Measurements from ENCODE around the gene TBC1D5. TPM values are rescaled to one million over a fixed set of nuclear protein-coding genes. Genes with fewer than 3 reads are reported as not detected.
"Not testable (repeated sequence)": the region's sequence is repeated elsewhere in the genome, so short reads cannot be mapped to it uniquely, and the experiment has no call there.

Gene TBC1D5
- total RNA-seq, 1 experiment from 2014 or later: 30.4 TPM

- intact Hi-C loops (cut with micrococcal nuclease; ENCODE audit: unreplicated experiment) (no loop called here), in situ Hi-C loops (cut with HindIII; ENCODE audit: low pct_unique_long_range_greater_than_20kb, low sequenced_read_pairs) (no loop called here)
- no peak overlapping the region for H3K4me3 ChIP-seq (ENCODE audit: low read depth in 2 of 2, low read length in 2 of 2)
- BruUV-seq (replicated peaks): no TSS peak
- H3K36me3 ChIP-seq (ENCODE audit: control insufficient read depth, insufficient read depth, low read length): no peaks in the 10 kb centered on the region
- H3K9me3 ChIP-seq (ENCODE audit: control insufficient read depth, insufficient read depth, low read depth, low read length): no peaks in the 10 kb centered on the region
- TF ChIP-seq TCF7L2 (IDR thresholded peaks at IDR 0.05; ENCODE audit: low read depth, low read length): no peak
- TF ChIP-seq CTCF (IDR thresholded peaks at IDR 0.05): no peak
- TF ChIP-seq REST (IDR thresholded peaks at IDR 0.05; ENCODE audit: insufficient read depth in 1 of 2, low read depth in 2 of 2, low read length in 1 of 2): no peak
- TF ChIP-seq POLR2AphosphoS5 (IDR thresholded peaks at IDR 0.05; ENCODE audit: low read depth, low read length): no peak
- no peak overlapping the region for H3K27ac ChIP-seq (ENCODE audit: low read length)
- ATAC-seq (no peak), DNase-seq (ENCODE audit: low read depth, low spot score) (no peak)
- ChIA-PET POLR2A (no interaction called here), CTCF (no interaction called here)
- no peaks in the 10 kb centered on the region for H3K27me3 ChIP-seq (ENCODE audit: control insufficient read depth, insufficient read depth, low read length)
- no peaks in the 10 kb centered on the region for H3K4me1 ChIP-seq (ENCODE audit: control insufficient read depth, insufficient read depth, low read length)
Observed at GRCh38 chr3:17655743-17656142, 86.7 kb downstream of the TBC1D5 start.

- intact Hi-C loops (cut with micrococcal nuclease; ENCODE audit: unreplicated experiment): loop anchor here (5.0 kb wide), 1 partner anchor 83 kb away; no protein-coding TSS in a partner anchor
- H3K27ac ChIP-seq (ENCODE audit: low read length); ATAC-seq; BruUV-seq (replicated peaks); H3K36me3 ChIP-seq (ENCODE audit: control insufficient read depth, insufficient read depth, low read length); CTCF ChIA-PET; H3K9me3 ChIP-seq (ENCODE audit: control insufficient read depth, insufficient read depth, low read depth, low read length); H3K4me3 ChIP-seq (ENCODE audit: low read depth in 2 of 2, low read length in 2 of 2); DNase-seq (ENCODE audit: low read depth, low spot score); H3K27me3 ChIP-seq (ENCODE audit: control insufficient read depth, insufficient read depth, low read length); H3K4me1 ChIP-seq (ENCODE audit: control insufficient read depth, insufficient read depth, low read length); POLR2A ChIA-PET; in situ Hi-C loops (cut with HindIII; ENCODE audit: low pct_unique_long_range_greater_than_20kb, low sequenced_read_pairs): not testable (repeated sequence)
Observed at GRCh38 chr3:17649748-17650147, 92.7 kb downstream of the TBC1D5 start.

GRCh38 chr3:17648630-17649355 lies 93.6 kb downstream of the TBC1D5 start:
- H3K4me1 ChIP-seq (ENCODE audit: control insufficient read depth, insufficient read depth, low read length); BruUV-seq (replicated peaks); H3K9me3 ChIP-seq (ENCODE audit: control insufficient read depth, insufficient read depth, low read depth, low read length); H3K27me3 ChIP-seq (ENCODE audit: control insufficient read depth, insufficient read depth, low read length); DNase-seq (ENCODE audit: low read depth, low spot score); H3K4me3 ChIP-seq (ENCODE audit: low read depth in 2 of 2, low read length in 2 of 2); CTCF ChIA-PET; in situ Hi-C loops (cut with HindIII; ENCODE audit: low pct_unique_long_range_greater_than_20kb, low sequenced_read_pairs); ATAC-seq; H3K36me3 ChIP-seq (ENCODE audit: control insufficient read depth, insufficient read depth, low read length); POLR2A ChIA-PET; H3K27ac ChIP-seq (ENCODE audit: low read length): not testable (repeated sequence)
- intact Hi-C loops (cut with micrococcal nuclease; ENCODE audit: unreplicated experiment): loop anchor here (5.0 kb wide), 1 partner anchor 84 kb away; no protein-coding TSS in a partner anchor

Data from Panc1 (cell line).